Panc1 (cell line): ENCODE data around the gene CCN6.

Experiments used
- POLR2AphosphoS5 ChIP-seq: IDR thresholded peaks from 2 replicates; pipeline ENCODE4 v1.6.1; 2012; ENCODE audit warnings: mild to moderate bottlenecking, low read depth, low read length, moderate library complexity
- SIN3A ChIP-seq: IDR thresholded peaks from 2 replicates; pipeline ENCODE4 v1.6.1; 2012; ENCODE audit warnings: low read depth, mild to moderate bottlenecking, low read length, moderate library complexity, borderline replicate concordance; ENCODE audit not compliant: insufficient read depth
- TCF7L2 ChIP-seq: IDR thresholded peaks from 2 replicates; pipeline ENCODE4 v1.6.1; 2011; ENCODE audit warnings: mild to moderate bottlenecking, low read depth, low read length, inconsistent platforms
- TF ChIP-seq, protein P1 (sequence below): fragments of 450-650 bp; IDR thresholded peaks from 2 replicates; pipeline ENCODE4 v1.5.1; 2017; ENCODE audit warnings: mild to moderate bottlenecking
- TF ChIP-seq, protein P2 (sequence below), 2 experiments: IDR thresholded peaks; 2 replicates each; pipeline ENCODE4 v1.6.1; 2011 to 2012; ENCODE audit warnings: low read depth in 2 of 2, control low read depth in 1 of 2, low read length in 1 of 2, mild to moderate bottlenecking in 1 of 2, moderate library complexity in 1 of 2; ENCODE audit not compliant: insufficient read depth in 1 of 2

DNA sequence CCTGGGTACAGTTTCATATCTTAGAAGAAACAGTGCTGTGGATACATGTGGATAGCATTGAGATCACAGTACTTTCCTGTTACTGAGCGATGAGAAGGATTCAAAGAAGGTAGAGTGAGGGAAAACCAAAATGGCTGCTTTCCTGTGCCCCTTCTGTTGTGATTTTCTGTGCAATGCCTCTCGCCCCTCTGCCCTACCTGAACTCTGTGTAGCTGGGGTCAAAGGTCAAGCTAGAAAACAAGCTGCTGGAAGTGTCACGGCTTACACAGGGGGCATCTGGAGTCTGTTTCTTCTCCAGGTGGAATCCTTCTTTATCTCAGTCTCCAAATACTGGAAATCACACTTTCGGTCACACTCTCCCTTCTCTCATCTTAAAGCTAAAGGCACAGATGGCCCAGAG, 27.0 kb upstream of the CCN6 start:
- TF ChIP-seq POLR2AphosphoS5 (no peak), SIN3A (no peak), TCF7L2 (no peak)
- TF ChIP-seq, protein P1, sequence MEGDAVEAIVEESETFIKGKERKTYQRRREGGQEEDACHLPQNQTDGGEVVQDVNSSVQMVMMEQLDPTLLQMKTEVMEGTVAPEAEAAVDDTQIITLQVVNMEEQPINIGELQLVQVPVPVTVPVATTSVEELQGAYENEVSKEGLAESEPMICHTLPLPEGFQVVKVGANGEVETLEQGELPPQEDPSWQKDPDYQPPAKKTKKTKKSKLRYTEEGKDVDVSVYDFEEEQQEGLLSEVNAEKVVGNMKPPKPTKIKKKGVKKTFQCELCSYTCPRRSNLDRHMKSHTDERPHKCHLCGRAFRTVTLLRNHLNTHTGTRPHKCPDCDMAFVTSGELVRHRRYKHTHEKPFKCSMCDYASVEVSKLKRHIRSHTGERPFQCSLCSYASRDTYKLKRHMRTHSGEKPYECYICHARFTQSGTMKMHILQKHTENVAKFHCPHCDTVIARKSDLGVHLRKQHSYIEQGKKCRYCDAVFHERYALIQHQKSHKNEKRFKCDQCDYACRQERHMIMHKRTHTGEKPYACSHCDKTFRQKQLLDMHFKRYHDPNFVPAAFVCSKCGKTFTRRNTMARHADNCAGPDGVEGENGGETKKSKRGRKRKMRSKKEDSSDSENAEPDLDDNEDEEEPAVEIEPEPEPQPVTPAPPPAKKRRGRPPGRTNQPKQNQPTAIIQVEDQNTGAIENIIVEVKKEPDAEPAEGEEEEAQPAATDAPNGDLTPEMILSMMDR: no peak
- TF ChIP-seq, protein P2, sequence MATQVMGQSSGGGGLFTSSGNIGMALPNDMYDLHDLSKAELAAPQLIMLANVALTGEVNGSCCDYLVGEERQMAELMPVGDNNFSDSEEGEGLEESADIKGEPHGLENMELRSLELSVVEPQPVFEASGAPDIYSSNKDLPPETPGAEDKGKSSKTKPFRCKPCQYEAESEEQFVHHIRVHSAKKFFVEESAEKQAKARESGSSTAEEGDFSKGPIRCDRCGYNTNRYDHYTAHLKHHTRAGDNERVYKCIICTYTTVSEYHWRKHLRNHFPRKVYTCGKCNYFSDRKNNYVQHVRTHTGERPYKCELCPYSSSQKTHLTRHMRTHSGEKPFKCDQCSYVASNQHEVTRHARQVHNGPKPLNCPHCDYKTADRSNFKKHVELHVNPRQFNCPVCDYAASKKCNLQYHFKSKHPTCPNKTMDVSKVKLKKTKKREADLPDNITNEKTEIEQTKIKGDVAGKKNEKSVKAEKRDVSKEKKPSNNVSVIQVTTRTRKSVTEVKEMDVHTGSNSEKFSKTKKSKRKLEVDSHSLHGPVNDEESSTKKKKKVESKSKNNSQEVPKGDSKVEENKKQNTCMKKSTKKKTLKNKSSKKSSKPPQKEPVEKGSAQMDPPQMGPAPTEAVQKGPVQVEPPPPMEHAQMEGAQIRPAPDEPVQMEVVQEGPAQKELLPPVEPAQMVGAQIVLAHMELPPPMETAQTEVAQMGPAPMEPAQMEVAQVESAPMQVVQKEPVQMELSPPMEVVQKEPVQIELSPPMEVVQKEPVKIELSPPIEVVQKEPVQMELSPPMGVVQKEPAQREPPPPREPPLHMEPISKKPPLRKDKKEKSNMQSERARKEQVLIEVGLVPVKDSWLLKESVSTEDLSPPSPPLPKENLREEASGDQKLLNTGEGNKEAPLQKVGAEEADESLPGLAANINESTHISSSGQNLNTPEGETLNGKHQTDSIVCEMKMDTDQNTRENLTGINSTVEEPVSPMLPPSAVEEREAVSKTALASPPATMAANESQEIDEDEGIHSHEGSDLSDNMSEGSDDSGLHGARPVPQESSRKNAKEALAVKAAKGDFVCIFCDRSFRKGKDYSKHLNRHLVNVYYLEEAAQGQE (IDR thresholded peaks at IDR 0.05; ENCODE audit: insufficient read depth in 1 of 2, low read depth in 2 of 2, low read length in 1 of 2): no peak
